Neuronal stem cell (in vitro differentiated cells): ENCODE data around the gene LRRC18.

Source experiments
- DNase-seq: peaks from one replicate; pipeline ENCODE4 v3.0.0-alpha.2; 2013; ENCODE audit warnings: low spot score
- H2AFZ ChIP-seq: one replicate; pipeline ENCODE4 v1.6.1; 2013; ENCODE audit warnings: mild to moderate bottlenecking, low read length, inconsistent platforms
- H2AK5ac ChIP-seq: 2 replicates; pipeline ENCODE4 v1.6.1; 2013; ENCODE audit warnings: low read depth, mild to moderate bottlenecking, inconsistent platforms, low read length, moderate library complexity, mixed read lengths
- H2BK120ac ChIP-seq: 2 replicates; pipeline ENCODE4 v1.6.1; 2013; ENCODE audit warnings: low read depth, mild to moderate bottlenecking, inconsistent platforms, low read length, moderate library complexity, mixed read lengths
- H2BK12ac ChIP-seq: one replicate; pipeline ENCODE4 v1.6.1; 2013; ENCODE audit warnings: low read length, inconsistent platforms
- H2BK15ac ChIP-seq: 2 replicates; pipeline ENCODE4 v1.6.1; 2013; ENCODE audit warnings: mild to moderate bottlenecking, low read length, inconsistent platforms, mixed read lengths
- H2BK5ac ChIP-seq: one replicate; pipeline ENCODE4 v1.6.1; 2013; ENCODE audit warnings: inconsistent platforms, mild to moderate bottlenecking, low read length, moderate library complexity
- H3K14ac ChIP-seq: one replicate; pipeline ENCODE4 v1.6.1; 2013; ENCODE audit warnings: low read length, inconsistent platforms
- H3K18ac ChIP-seq: 2 replicates; pipeline ENCODE4 v1.6.1; 2013; ENCODE audit warnings: low read length, inconsistent platforms
- H3K23ac ChIP-seq: 2 replicates; pipeline ENCODE4 v1.6.1; 2013; ENCODE audit warnings: low read depth, mild to moderate bottlenecking, mixed read lengths, low read length, inconsistent platforms; ENCODE audit not compliant: poor library complexity
- H3K27ac ChIP-seq: replicated peaks from 3 replicates; pipeline ENCODE4 v1.5.1; 2013; ENCODE audit warnings: low read length, inconsistent platforms
- H3K27me3 ChIP-seq, 3 experiments: 2 replicates each; pipeline ENCODE4 v1.6.1; 2013; ENCODE audit warnings: low read length in 3 of 3, mild to moderate bottlenecking in 2 of 3, inconsistent platforms in 1 of 3, low read depth in 1 of 3, mixed read lengths in 1 of 3, moderate library complexity in 1 of 3; ENCODE audit not compliant: control insufficient read depth in 3 of 3, insufficient read depth in 3 of 3
- H3K36me3 ChIP-seq, 2 donors: replicated peaks in 1 of 2; 2 replicates each; pipeline ENCODE4 v1.6.1; 2013; ENCODE audit warnings: low read length in 2 of 2; ENCODE audit not compliant: control insufficient read depth in 2 of 2, insufficient read depth in 2 of 2
- H3K4ac ChIP-seq: 2 replicates; pipeline ENCODE4 v1.6.1; 2013; ENCODE audit warnings: inconsistent platforms, mild to moderate bottlenecking, low read length, moderate library complexity
- H3K4me1 ChIP-seq, 2 donors: 1 replicate in 1 of 2; 2 replicates in 1 of 2; pipeline ENCODE4 v1.6.1; 2013; ENCODE audit warnings: low read length in 2 of 2, low read depth in 1 of 2; ENCODE audit not compliant: control insufficient read depth in 2 of 2, insufficient read depth in 1 of 2
- H3K4me2 ChIP-seq: one replicate; pipeline ENCODE4 v1.6.1; 2013; ENCODE audit warnings: mild to moderate bottlenecking, low read length, inconsistent platforms; ENCODE audit not compliant: insufficient read depth, poor library complexity, severe bottlenecking
- H3K4me3 ChIP-seq, 2 donors: 2 replicates each; pipeline ENCODE4 v1.5.1; 2013; ENCODE audit warnings: low read length in 2 of 2, mild to moderate bottlenecking in 2 of 2, inconsistent platforms in 1 of 2, moderate library complexity in 1 of 2
- H3K79me1 ChIP-seq: one replicate; pipeline ENCODE4 v1.6.1; 2013; ENCODE audit warnings: low read depth, mild to moderate bottlenecking, inconsistent platforms, low read length, moderate library complexity
- H3K9ac ChIP-seq: one replicate; pipeline ENCODE4 v1.6.1; 2013; ENCODE audit warnings: mild to moderate bottlenecking, low read depth, low read length, inconsistent platforms; ENCODE audit not compliant: poor library complexity
- H3K9me3 ChIP-seq, 2 donors: replicated peaks in 1 of 2; 2 replicates each; pipeline versions ENCODE3 to v1.6.1; 2013; ENCODE audit warnings: low read length in 2 of 2, mild to moderate bottlenecking in 2 of 2, inconsistent platforms in 1 of 2, low read depth in 1 of 2, mixed read lengths in 1 of 2, moderate library complexity in 1 of 2; ENCODE audit not compliant: control insufficient read depth in 2 of 2, insufficient read depth in 1 of 2
- H4K8ac ChIP-seq: one replicate; pipeline ENCODE4 v1.6.1; 2013; ENCODE audit warnings: low read depth, mild to moderate bottlenecking, inconsistent platforms, low read length, moderate library complexity
- H4K91ac ChIP-seq: one replicate; pipeline ENCODE4 v1.6.1; 2013; ENCODE audit warnings: low read length, low read depth, mild to moderate bottlenecking, inconsistent platforms; ENCODE audit not compliant: poor library complexity
- WGBS, 2 donors: extraction: QIAGEN DNeasy Blood & Tissue Kit; methylation state at CpG; one replicate each; pipeline ENCODE4 v1.1.7; 2013; ENCODE audit warnings: missing lambda C conversion rate in 2 of 2, mixed read lengths in 1 of 2; ENCODE audit not compliant: insufficient read length in 2 of 2, insufficient replicate concordance in 1 of 2; ENCODE audit errors: extremely low coverage in 2 of 2; 5-methylcytosine and 5-hydroxymethylcytosine counted together

Gene LRRC18

GRCh38 chr10:48890888-48891850 lies 48.5 kb downstream of the LRRC18 start:
- no peak for DNase-seq
- Histone ChIP-seq H3K4me2 (no peak overlapping the region), H3K27ac (no peak overlapping the region), H3K14ac (no peak overlapping the region), H3K36me3 (no peaks in the 10 kb centered on the region), H3K4ac (no peak overlapping the region), H3K4me1 (peaks cover 0 to 2% of the 10 kb centered on the region in 2 donors), H3K4me3 (no peak overlapping the region), H3K79me1 (no peaks in the 10 kb centered on the region), H4K8ac (no peak overlapping the region), H4K91ac (no peak overlapping the region), H2BK12ac (no peak overlapping the region), H2BK5ac (no peak overlapping the region), H3K23ac (no peak overlapping the region), H2AFZ (no peak overlapping the region), H2BK15ac (no peak overlapping the region), H2AK5ac (no peak overlapping the region), H3K9ac (no peak overlapping the region), H3K27me3 (no peaks in the 10 kb centered on the region), H3K18ac (no peak overlapping the region), H2BK120ac (no peak overlapping the region), H3K9me3 (no peaks in the 10 kb centered on the region)
- no CpG with 5 or more reads among the region's 11 CpGs for WGBS, 2 donors

DNA sequence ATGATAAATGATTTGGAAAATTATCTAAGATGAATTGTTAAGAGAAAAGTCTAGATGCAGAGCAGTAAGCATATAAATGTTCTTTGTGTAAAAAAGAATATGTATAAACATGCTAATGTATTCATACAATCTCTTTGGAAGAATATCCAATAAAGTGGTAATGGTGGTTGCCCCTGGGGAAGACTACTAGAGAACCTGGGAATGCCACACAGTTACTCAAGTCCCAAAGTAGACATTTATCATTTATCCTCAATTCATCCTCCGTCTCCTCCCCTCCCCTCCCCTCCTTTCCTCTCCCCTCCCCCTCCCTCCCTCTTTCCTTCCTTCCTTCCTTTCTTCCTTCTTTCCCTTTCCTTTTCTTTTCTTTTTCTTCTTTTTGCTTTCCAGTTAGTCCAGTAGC lies 51.7 kb downstream of the LRRC18 start:
- 100% methylated on average over 1 of the region's 1 CpG; no CpG with 5 or more reads in 1 of the 2 donors for WGBS, 2 donors
- H2AFZ ChIP-seq, result no peak overlapping the region
- no peak overlapping the region for H3K23ac ChIP-seq
- no peak overlapping the region for H4K91ac ChIP-seq
- no peak overlapping the region for H2BK5ac ChIP-seq
- H3K36me3 ChIP-seq, result no peaks in the 10 kb centered on the region
- no peak overlapping the region for H3K18ac ChIP-seq
- H2BK120ac ChIP-seq, result no peak overlapping the region
- H3K4me3 ChIP-seq, result no peak overlapping the region
- no peaks in the 10 kb centered on the region for H3K4me1 ChIP-seq
- no peak for DNase-seq
- H3K4me2 ChIP-seq, result no peak overlapping the region
- H3K27me3 ChIP-seq, result no peaks in the 10 kb centered on the region
- H3K27ac ChIP-seq, result no peak overlapping the region
- no peak overlapping the region for H2BK15ac ChIP-seq
- H3K9ac ChIP-seq, result no peak overlapping the region
- H4K8ac ChIP-seq, result no peak overlapping the region
- no peak overlapping the region for H3K4ac ChIP-seq
- no peak overlapping the region for H2AK5ac ChIP-seq
- no peak overlapping the region for H3K14ac ChIP-seq
- no peak overlapping the region for H2BK12ac ChIP-seq
- H3K79me1 ChIP-seq, result no peaks in the 10 kb centered on the region
- no peaks in the 10 kb centered on the region for H3K9me3 ChIP-seq

- no peaks in the 10 kb centered on the region for H3K9me3 ChIP-seq
- H2AK5ac ChIP-seq, result no peak overlapping the region
- H3K4me1 ChIP-seq, result no peaks in the 10 kb centered on the region
- no peak overlapping the region for H2BK12ac ChIP-seq
- no peak overlapping the region for H4K8ac ChIP-seq
- no peak overlapping the region for H3K27ac ChIP-seq
- WGBS, 2 donors, result no CpG with 5 or more reads among the region's 2 CpGs
- H3K4me3 ChIP-seq, result no peak overlapping the region
- no peak for DNase-seq
- H3K4me2 ChIP-seq, result no peak overlapping the region
- no peak overlapping the region for H4K91ac ChIP-seq
- H3K14ac ChIP-seq, result no peak overlapping the region
- no peak overlapping the region for H2BK5ac ChIP-seq
- no peak overlapping the region for H3K9ac ChIP-seq
- no peaks in the 10 kb centered on the region for H3K27me3 ChIP-seq
- no peaks in the 10 kb centered on the region for H3K36me3 ChIP-seq
- no peak overlapping the region for H3K4ac ChIP-seq
- no peak overlapping the region for H2BK15ac ChIP-seq
- H3K23ac ChIP-seq, result no peak overlapping the region
- H2BK120ac ChIP-seq, result no peak overlapping the region
- no peak overlapping the region for H3K18ac ChIP-seq
- no peak overlapping the region for H2AFZ ChIP-seq
- no peaks in the 10 kb centered on the region for H3K79me1 ChIP-seq
Observed at GRCh38 chr10:48885376-48885775, 54.3 kb downstream of the LRRC18 start.

DNA sequence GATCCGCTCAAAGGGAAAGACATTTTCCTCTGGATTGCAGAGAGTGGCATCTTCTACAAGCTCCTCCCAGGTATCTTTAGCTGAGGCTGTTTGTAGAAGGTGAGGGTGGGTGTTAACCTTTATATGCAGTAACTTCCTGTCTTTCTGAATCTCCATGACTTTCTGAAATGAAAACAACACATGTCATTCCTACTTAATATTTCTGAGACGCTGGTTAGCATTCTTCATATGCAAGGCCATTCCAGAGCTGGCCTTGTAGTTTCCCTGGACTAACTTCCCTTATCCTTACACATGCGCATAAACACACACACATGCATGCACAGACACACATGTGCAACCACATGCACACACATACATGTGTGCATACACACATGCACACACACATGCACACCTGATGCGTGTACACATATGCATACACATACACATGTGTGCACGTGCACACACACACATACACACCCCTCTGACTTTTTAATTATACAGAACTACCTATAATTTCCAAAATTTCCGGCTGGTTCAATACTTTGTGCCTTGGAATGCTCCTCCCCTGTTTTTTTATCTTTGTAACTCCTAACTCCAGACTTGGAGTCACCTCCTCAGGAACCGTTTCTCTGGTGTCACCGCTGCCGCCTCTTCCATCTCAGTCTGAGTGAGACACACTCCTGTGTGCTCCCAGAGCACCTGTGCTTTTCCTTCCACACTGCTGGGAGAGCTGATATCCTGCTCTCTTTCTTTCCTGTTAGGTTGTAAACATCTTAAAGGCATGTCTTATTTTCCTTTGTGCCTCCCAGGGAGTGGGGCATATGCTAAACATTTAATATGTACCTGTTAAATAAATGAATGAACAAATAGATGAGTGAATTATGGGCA lies 55.2 kb downstream of the LRRC18 start:
- H2BK12ac ChIP-seq, result no peak overlapping the region
- no peak overlapping the region for H3K18ac ChIP-seq
- no peak overlapping the region for H3K9ac ChIP-seq
- H3K4me2 ChIP-seq, result no peak overlapping the region
- H2AFZ ChIP-seq, result no peak overlapping the region
- H2AK5ac ChIP-seq, result no peak overlapping the region
- H4K91ac ChIP-seq, result no peak overlapping the region
- H2BK120ac ChIP-seq, result no peak overlapping the region
- H3K4ac ChIP-seq, result no peak overlapping the region
- DNase-seq, result no peak
- H3K14ac ChIP-seq, result no peak overlapping the region
- H3K23ac ChIP-seq, result no peak overlapping the region
- H3K4me3 ChIP-seq, result peak overlapping the region in 1 of 2 donors; percentile 47
- no peak overlapping the region for H2BK15ac ChIP-seq
- no peak overlapping the region for H4K8ac ChIP-seq
- H3K27ac ChIP-seq, result no peak overlapping the region
- no peaks in the 10 kb centered on the region for H3K27me3 ChIP-seq
- H3K36me3 ChIP-seq, result no peaks in the 10 kb centered on the region
- no peak overlapping the region for H2BK5ac ChIP-seq
- H3K4me1 ChIP-seq, result no peaks in the 10 kb centered on the region
- no peaks in the 10 kb centered on the region for H3K79me1 ChIP-seq
- WGBS, 2 donors, result no CpG with 5 or more reads among the region's 9 CpGs
- no peaks in the 10 kb centered on the region for H3K9me3 ChIP-seq
